ENCODE results near the gene MED31.

- TF ChIP-seq CTCF (conservative IDR thresholded peaks at IDR 0.05; ENCODE audit: low read depth, low read length): no peak
- no peak for TF ChIP-seq EZH2 (IDR thresholded peaks at IDR 0.05; ENCODE audit: low read length, unreplicated experiment)
Observed at GRCh38 chr17:6637458-6637840, 14.0 kb downstream of the MED31 start.

All from PC-3 (cell line).